HG03432 (cell line): Measurements from ENCODE around the gene CDC42SE1.
"Not testable (repeated sequence)": the region's sequence is repeated elsewhere in the genome, so short reads cannot be mapped to it uniquely, and the experiment has no call there.

ENCODE experiments used
- ATAC-seq: cut with Tn5 transposase; IDR thresholded peaks from one replicate; pipeline ENCODE4 v1.9.1; 2021; ENCODE audit warnings: mild to moderate bottlenecking, moderate library complexity; ENCODE audit not compliant: unreplicated experiment

CDC42SE1 gene

DNA sequence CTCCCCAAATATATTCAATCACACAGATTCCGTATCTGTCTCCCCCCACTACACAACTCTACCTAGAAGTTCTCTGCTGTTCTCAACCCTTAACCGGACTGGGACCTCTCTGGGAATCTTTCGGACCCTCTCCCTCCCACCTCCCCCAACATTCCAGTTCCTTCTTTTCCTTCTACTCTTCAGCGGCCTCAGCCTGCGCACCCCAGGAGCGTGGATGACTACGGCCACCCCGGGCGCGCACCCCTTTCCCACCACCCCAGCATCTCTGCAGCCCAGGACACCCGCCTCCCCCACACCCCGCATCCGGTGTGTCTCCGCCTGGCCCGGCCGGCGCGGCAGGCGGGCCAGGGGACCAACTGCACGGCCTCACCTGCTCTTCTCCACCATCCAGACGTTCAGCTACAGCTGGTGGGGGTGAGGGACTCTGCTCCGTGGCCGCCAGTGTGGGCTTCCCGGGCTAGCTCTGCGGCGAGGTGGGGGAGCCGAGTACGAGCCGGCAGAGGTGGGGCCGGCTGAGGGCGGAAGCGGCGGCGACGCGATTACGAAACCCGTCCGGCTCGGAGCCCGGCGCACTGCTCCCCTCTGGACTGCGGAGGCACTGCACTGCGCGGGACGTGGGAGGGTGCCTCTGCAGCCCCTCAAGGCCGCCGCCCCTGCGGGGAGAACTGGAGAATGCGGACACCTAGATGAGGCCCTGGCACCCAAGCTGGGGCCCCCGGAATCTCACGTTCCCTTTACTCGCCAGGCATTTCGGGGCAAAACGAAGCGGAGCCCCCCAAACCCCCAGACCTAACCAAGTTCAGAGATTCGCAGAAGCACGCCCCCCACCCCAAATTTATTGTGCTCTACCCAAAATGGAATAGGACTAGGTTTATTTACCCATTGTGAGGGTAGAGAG lies at the start of gene CDC42SE1:
TSS of gene CDC42SE1 (minus strand) at position 514 of the 898 bp plus-strand sequence. CDS start 3,892 bp downstream, outside the sequence.
- peak; percentile 86 for ATAC-seq

GRCh38 chr1:151108331-151108730 lies 48.9 kb upstream of the CDC42SE1 start:
- no peak for ATAC-seq

GRCh38 chr1:151106894-151107293 lies 47.5 kb upstream of the CDC42SE1 start:
- ATAC-seq, result no peak

GRCh38 chr1:151104630-151105029 lies 45.2 kb upstream of the CDC42SE1 start:
- no peak for ATAC-seq

GRCh38 chr1:151098126-151098525 lies 38.7 kb upstream of the CDC42SE1 start:
- ATAC-seq, result no peak

DNA sequence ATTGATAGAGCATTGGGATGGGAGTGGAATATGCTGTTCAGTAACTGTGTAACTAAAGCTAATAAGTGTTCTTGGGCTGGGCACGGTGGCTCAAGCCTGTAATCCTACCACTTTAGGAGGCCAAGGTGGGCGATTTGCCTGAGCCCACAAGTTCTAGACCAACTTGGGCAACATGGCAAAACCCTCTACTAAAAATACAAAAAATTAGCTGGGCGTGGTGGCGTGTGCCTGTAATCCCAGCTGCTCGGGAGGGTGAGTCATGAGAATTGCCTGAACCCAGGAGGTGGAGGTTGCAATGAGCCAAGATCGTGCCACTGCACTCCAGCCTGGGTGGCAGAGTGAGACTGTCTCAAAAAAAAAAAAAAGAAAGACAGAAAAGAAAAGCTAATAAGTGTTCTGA lies 38.0 kb upstream of the CDC42SE1 start:
- ATAC-seq, result not testable (repeated sequence)

GRCh38 chr1:151085953-151086559 lies 26.6 kb upstream of the CDC42SE1 start:
- no peak for ATAC-seq

DNA sequence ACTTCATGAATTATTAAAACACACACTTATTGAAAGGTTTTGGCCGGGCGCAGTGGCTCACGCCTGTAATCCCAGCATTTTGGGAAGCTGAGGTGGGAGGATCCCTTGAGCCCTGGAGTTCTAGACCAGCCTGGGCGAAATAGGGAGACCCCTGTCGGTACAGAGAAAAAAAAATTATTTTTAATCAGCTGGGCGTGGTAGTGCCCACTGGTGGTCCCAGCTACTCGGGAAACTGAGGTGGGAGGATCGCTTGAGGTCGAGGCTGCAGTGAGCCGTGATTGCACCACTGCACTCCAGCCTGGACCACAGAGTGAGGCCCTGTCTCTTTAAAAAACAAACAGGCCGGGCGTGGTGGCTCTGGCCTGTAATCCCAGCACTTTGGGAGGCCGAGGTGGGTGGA lies 12.8 kb upstream of the CDC42SE1 start:
- ATAC-seq, result no peak

DNA sequence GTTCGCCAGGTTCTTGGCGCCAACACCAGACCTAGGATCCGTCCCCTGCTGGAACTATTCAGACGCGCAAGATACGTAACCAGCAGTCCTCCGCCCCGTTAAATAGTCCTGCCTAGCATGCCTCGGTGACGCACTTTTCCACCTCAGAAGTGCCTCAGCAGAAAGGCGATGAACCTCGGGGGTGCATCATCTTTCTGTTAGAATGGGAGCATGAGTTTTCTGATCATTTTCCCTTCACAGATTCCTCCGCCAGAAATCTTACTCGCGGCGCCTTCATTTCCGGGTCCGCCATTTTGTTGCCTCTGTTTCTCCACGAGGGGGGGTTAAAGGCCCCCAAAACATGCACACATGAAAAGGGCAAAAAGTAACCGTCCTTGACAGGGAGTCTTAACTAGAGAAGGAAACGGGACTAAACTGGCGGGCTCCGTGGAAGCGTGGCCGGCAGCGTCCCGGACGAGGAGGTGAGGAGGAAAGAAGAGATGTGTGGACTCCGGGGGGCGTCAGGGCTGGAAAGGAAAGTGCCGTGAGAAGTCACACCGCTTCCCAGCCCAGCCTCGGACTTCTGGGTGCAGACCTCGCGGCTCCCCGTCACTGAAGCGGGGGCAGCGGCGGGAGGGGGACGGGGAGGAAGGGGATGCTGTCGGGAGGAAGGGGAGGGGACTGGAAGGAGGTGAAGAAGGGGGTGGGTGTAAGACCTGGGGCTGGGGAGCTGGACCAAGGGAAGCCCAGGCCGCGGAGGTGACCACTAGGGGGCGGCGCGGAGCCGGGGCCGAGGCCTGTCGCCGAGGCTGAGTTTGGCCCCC lies 11.3 kb upstream of the CDC42SE1 start, which contains the start of gene GABPB2:
TSS of gene GABPB2 (plus strand) at position 288 of the 803 bp plus-strand sequence. CDS start 17,429 bp downstream, outside the sequence.
- peak; percentile 84 for ATAC-seq

DNA sequence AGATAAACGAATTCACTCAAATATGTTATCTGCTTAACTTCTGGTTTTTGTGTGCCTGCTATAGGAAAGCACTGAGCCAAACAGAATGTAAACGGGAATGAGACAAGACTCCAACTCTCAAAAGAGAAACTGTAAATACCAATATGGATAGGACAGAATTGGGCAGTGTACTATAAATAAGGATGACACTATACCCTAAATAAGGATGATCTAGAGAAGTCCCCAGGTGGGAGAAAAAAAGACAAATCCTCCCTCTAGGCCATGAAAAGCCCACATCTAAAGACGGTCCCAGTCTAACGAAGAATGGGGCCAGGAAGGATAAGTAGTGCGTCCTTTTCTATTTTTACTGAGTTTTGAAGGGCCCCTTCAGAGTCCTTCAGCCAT lies 9.7 kb upstream of the CDC42SE1 start:
- no peak for ATAC-seq

DNA sequence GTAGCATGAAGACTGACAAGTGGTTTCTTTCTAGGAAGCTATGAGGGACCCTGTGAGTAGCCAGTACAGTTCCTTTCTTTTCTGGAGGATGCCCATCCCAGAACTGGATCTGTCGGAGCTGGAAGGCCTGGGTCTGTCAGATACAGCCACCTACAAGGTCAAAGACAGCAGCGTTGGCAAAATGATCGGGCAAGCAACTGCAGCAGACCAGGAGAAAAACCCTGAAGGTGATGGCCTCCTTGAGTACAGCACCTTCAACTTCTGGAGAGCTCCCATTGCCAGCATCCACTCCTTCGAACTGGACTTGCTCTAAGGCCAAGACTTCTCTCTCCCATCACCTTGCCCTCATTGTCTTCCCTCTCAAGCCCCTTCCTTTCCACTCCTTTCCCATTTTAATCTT lies 7.8 kb upstream of the CDC42SE1 start:
- ATAC-seq, result no peak

DNA sequence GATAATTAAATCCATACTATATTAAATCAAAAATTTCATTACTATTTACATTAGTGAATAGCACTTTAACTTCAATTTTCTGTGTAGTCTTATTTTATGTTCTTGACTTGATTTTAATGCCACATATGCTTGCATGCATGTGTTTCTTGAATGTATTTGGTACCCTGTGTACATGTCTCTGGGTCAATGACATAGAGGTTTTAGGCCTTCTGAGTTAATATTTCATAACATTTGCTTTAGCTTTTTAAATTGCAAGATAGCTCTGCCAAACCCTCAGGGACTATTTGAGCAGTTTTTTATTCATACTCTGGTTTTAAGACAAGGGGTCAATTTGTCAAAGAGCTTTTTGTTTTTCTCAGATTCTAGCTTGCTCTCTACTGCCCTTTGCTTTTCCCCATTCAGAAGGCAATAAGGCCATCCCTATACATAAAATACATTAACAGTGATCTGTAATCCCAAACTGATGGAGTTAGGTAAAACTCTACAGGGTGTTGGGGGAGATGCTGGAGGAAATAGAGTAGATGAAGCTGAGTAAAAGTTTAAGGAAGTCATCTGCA lies 5.7 kb upstream of the CDC42SE1 start:
- no peak for ATAC-seq

GRCh38 chr1:151062741-151063371 lies 3.4 kb upstream of the CDC42SE1 start:
- no peak for ATAC-seq

GRCh38 chr1:151061704-151062103 lies 2.3 kb upstream of the CDC42SE1 start:
- no peak for ATAC-seq

GRCh38 chr1:151060657-151061421 lies 1.4 kb upstream of the CDC42SE1 start:
- no peak for ATAC-seq

DNA sequence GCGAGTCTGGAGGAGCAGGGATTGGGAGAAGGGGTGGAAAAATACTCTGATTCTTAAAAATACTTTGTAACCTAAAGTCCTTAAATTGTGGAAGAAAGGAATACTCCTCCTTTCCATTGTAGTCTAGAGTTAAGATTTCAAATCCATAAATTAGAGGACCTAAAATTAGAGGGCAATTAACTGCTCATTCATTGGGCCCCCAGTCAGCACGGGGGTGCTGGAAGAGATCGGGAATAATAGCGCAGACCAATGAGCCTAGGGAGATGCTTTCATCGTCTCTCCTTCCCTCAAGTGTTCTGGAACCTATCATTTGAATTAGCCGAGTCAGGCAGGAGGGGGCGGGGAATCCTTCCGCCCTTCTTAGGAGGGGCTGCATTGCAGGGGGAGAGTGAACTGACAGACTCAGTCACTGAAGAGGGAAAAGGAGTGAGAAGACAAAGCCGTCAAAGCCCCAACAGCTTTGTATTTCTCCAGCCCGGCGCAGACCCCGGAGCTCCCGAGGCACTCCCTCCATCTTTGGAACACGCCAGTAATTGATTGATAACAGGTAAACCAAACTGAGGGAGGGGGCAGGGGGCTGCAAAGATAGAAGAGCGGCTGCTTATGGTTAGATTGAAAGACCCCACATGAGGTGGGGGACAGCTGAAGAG lies 710 bp upstream of the CDC42SE1 start, which contains the start of gene MLLT11:
TSS of gene MLLT11 (plus strand) at position 391 of the 650 bp plus-strand sequence. CDS start 6,828 bp downstream, outside the sequence.
- no peak for ATAC-seq

DNA sequence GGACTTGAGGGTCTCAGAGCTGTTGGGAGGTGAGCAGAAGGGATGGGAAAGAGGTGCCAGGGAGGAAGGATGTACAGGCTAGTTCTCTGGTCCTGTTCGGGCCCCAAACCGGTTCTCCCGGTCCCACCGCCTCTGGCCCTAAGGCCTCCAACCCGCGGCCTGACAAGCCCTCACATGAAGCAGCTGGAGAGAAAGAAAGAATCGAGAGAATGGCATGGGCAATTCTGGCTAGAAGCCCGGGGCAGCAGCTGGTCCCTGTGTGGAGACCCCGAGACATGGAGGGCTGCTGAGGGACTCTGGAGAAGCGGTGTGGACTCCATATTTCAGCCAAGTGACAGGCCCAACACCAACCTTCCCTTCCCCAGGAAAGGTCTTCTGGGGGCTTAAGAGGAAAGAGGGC lies 730 bp downstream of the CDC42SE1 start:
- no peak for ATAC-seq

DNA sequence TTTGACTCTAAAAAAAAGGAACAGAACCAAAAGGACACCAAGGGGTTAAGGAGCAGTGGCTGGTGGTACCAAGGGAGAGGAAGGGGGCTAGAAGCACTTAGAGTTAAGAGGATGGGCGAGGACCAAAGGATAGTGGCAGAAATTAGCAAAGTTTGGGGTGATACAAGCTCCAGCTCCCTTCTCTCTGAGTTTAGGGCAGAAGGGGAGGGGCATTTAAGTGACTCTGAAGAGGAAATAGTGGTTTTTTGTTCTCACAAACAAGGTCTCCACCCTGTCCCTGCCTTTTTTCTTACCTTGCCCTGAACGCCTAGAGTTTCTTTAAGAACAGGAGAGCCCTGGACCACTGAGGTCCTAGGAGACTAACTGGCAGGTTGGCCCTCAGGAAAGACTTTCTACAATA lies 3.3 kb downstream of the CDC42SE1 start:
- no peak for ATAC-seq

- ATAC-seq, result no peak
Measured at GRCh38 chr1:151055581-151055980, 3.8 kb downstream of the CDC42SE1 start.
